SIG-M5 treated with dmso at 0.1 percent for 504 hours (cell line): ENCODE measurements around the gene UBE2D3.

ENCODE experiments used
- DNase-seq: peaks from one replicate; lab custom pipeline; 2025; ENCODE audit not compliant: unreplicated experiment; lab: John Stamatoyannopoulos, UW

Gene UBE2D3

GRCh38 chr4:102792361-102792936 lies 34.9 kb downstream of the UBE2D3 start:
- DNase-seq: no peak

- DNase-seq: no peak
Observed at GRCh38 chr4:102791318-102791835, 36.0 kb downstream of the UBE2D3 start.

- DNase-seq: peak; percentile 13
Observed at GRCh38 chr4:102789317-102789717, 38.0 kb downstream of the UBE2D3 start.

- no peak for DNase-seq
Observed at GRCh38 chr4:102787944-102788343, 39.4 kb downstream of the UBE2D3 start.

- DNase-seq: no peak
Observed at GRCh38 chr4:102787096-102787881, 40.1 kb downstream of the UBE2D3 start.

GRCh38 chr4:102786279-102786678 lies 41.1 kb downstream of the UBE2D3 start:
- no peak for DNase-seq

GRCh38 chr4:102783006-102783405 lies 44.3 kb downstream of the UBE2D3 start:
- no peak for DNase-seq

GRCh38 chr4:102781570-102781969 lies 45.8 kb downstream of the UBE2D3 start:
- DNase-seq: no peak

- peak; percentile 8 for DNase-seq
Observed at GRCh38 chr4:102780476-102781144, 46.7 kb downstream of the UBE2D3 start.

- DNase-seq: no peak
Observed at GRCh38 chr4:102779204-102779603, 48.1 kb downstream of the UBE2D3 start.

- no peak for DNase-seq
Observed at GRCh38 chr4:102778720-102779119, 48.6 kb downstream of the UBE2D3 start.

GRCh38 chr4:102775805-102776204 lies 51.5 kb downstream of the UBE2D3 start:
- DNase-seq: no peak

GRCh38 chr4:102774254-102774653 lies 53.1 kb downstream of the UBE2D3 start:
- no peak for DNase-seq

GRCh38 chr4:102772738-102773340 lies 54.5 kb downstream of the UBE2D3 start:
- no peak for DNase-seq

- no peak for DNase-seq
Observed at GRCh38 chr4:102764901-102765300, 62.5 kb downstream of the UBE2D3 start.

GRCh38 chr4:102761906-102762305 lies 65.4 kb downstream of the UBE2D3 start:
- no peak for DNase-seq

GRCh38 chr4:102761296-102761701 lies 66.1 kb downstream of the UBE2D3 start:
- no peak for DNase-seq

- DNase-seq: peak; percentile 79
Observed at GRCh38 chr4:102760645-102761295, 66.6 kb downstream of the UBE2D3 start, which contains the start of gene MANBA. MANBA (minus strand) TSS chr4:102760968; CDS start chr4:102760894, 74 bp downstream.

GRCh38 chr4:102759831-102760644 lies 67.3 kb downstream of the UBE2D3 start:
- peak; percentile 98 for DNase-seq
